Pons (tissue), 1 donor: ENCODE measurements around the gene ATP10A.
A peak's percentile ranks its signal among the peaks of the same experiment; 100 is the strongest.
"Not testable (repeated sequence)": the region's sequence is repeated elsewhere in the genome, so short reads cannot be mapped to it uniquely, and the experiment has no call there.

Experiments used
- DNase-seq: peaks from one replicate; pipeline ENCODE4 v3.0.0-alpha.2; 2016; ENCODE audit warnings: low spot score

ATP10A gene

DNA sequence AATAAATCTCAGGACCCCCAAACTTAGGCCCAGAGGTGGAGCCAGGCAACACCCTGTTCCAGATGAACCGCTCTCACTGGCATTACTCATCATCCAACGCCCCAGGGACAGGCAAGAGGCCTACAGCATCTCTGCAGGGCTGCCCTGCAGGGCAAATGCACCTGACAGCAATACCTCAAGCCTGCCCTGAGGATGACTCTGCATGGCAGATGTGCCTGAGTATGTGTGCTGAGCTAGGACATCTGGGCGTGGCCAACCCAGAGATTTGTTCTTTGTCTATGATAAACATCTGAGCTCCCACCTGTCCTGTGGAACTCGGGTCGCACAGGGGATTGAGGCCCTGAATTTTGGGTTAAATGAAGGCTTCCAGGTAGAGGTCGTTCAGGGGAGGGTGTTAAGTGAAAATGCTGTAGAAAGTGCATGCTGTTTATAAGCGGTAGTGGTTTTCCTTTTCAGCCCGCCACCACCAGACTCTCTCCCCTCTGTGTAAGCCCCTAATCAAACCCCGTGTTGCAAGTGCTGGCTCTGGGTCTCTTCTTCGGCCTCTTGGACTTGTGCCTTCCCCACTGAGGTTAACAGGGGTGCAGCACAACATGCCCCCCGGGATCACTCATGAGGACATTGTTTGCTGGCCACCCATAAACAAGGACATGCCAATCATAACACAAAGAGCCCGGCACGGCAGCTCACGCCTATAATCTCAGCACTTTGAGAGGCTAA lies 92.3 kb downstream of the ATP10A start:
- DNase-seq: no peak

DNA sequence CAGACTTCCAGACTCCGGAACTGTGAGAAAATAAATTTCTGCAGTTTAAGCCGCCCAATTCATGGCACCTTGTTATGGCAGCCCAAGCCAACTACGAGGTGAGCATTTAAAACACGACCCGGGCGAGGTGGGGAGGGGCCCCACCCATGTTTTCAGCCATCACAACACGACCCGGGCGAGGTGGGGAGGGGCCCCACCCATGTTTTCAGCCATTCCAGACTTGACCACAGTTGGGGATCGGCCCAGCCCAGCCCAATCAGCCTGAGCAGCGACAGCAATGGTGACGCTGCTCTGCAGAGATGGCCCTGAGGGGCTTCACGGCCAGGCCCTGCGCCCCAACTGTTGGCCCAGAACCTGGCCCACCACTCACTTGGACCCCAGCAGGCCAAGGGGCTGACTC lies 93.1 kb downstream of the ATP10A start:
- DNase-seq: no peak

GRCh38 chr15:25768271-25768670 lies 94.9 kb downstream of the ATP10A start:
- no peak for DNase-seq

DNA sequence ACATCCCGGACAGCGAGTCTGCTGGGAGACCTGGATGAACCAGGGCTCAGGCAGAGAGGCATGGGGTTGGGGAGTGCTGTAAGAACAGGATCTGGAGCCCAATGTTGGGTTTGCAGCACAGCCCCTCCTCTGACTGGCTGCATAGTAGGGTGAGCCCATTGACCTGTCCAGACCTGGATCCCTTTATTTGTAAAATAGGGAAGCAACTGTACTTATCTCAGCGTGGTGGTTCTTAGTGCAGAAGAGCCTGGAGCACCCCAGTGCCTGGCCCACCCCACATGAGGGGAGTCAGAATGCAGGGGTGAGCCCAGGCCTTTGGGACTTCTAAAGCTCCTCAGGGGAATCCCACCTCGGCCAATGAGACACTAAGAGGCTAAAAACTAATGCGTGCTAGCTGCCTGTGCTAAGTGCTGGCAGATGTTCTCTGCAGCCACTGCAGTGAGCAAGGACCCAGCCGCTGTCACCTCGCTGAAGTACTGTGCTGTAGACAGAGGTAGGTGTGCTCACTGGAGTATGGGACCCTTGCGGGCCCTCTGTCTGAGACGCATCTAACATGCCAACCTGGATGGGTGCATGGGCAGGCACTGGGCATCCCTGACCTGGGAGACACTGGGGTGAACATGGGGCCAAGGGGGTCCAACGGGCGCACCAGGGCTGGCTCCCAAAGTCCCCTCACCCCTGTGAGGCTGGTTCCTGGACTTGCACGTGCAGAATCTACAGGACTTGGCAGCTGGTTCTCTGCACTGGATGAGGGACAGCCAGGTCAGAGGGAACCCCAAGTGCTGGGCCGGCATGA lies 95.6 kb downstream of the ATP10A start:
- DNase-seq: no peak

DNA sequence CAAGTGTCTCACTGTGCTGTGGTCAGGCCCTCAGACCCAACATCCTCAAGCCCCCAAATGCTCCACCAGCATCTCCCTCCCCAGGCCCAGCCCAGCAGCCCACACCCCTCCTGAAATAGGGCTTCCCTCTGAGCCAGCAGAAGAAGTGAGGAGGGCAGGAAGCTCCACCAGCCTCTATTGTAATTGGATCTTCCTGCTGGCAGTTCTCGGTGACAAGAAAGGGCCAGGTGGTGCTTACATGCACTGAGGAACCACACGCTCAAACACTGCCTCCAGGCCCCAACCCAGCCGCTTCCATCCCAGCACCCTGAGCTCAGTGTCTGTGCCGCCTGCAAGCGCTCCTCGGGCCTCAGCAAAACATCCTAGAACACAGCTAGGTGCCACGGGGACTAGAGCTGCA lies 96.7 kb downstream of the ATP10A start:
- DNase-seq: no peak

- no peak for DNase-seq
These were observed 98.0 kb downstream of the ATP10A start for GRCh38 chr15:25764980-25765735.

DNA sequence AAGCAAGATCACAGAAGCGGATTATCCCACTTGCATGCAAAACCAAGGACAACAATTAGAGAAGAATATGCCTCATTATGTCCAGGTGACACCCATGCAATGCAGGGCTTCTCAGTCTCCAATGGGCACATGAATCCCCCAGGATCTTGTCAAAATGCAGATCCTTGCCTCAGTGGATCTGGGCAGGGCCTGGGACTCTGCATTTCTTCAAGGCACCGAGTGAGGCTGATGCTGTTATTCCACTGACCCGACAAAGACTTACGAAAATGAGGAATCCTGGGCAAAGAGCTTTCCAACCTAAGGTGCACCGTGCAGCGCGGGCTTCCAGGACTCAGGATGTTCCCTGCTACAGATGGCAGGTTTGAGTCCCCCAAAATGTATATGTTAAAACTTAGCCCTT lies 99.2 kb downstream of the ATP10A start:
- no peak for DNase-seq

DNA sequence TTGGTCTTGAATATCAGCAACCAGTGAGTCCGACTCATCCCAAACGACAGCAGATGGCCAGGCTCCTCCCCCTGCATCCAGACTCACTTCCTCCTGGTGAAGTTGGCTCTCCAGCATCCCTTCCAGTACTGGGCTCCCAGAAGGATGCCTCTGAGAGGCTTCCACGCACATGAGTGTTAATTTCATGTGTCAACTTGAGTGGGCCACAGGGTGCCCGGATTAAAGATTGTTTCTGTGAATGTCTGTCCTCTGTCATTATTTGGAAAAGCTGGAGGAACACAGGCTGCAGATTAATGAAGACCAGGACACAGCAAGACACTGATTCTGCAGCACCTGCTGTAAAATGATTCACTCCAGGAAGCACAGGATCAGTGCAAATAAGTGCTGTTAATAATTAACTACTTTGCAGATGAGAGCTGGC lies 99.8 kb downstream of the ATP10A start:
- DNase-seq: no peak

DNA sequence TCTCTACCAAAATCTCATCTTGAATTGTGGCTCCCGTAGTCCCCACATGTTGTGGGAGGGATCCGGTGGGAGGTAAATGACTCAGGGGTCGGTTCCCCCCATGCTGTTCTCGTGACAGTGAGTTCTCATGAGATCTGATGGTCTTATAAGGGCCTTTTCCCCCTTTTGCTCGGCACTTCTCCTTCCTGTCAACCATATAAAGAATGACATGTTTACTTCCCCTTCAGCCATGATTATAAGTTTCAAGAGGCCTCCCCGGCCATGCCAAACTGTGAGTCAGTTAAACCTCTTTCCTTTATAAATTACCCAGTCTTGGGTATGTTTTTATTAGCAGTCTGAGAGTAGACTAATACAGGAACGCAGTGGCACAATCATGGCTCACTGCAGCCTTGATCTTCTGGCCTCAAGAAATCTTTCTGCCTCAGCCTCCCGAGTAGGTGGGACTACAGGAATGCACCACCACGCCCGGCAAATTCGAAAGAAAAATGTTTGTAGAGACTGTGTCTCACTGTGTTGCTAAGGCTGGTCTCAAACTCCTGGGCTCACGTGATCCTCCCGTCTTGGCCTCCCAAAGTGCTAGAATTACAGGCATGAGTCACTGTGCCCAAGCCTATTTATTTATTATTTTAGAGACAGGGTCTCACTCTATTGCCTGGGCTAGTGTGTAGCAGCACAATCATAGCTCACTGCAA lies 101.0 kb downstream of the ATP10A start:
- DNase-seq: no peak

- no peak for DNase-seq
These were observed 103.7 kb downstream of the ATP10A start for GRCh38 chr15:25759421-25759820.

GRCh38 chr15:25758612-25759011 lies 104.5 kb downstream of the ATP10A start:
- not testable (repeated sequence) for DNase-seq

- DNase-seq: no peak
These were observed 119.4 kb downstream of the ATP10A start for GRCh38 chr15:25743548-25744275.

DNA sequence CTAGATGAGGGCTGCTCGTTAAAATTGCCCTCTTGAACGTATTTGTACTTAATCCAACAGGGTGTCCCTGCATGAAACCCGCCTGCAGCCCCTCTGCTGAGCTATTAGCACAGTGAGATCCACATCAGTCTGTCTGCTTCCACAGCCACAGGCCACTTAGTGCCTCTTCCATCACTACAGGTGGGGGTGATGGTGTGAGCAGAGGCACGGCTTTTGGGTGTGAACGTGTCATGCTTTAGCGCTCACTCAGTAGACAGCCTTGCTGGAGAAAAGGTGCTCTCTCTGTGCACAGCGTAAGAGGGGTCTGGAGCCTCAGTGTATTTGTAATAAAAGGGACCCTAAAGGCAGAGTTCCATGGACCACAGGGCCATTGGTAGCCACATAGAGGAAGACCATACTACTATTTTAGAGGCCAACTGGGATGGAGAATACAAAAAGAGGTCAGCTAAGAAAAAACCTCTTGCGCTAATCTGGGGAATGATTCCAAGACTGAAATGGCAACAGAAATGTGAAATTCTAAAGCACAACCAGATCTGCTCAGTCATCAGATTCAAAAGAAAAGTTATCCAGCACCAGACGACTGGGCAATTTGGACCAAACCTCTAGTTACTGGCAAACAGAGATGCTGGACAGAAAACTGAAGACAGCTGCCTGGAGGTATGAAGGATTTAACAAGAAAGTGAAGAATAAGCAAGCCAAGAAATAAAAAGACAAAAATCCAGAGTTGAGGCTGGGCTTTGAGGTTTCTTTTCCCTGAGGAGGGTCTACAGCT lies 120.2 kb downstream of the ATP10A start:
- DNase-seq: no peak

DNA sequence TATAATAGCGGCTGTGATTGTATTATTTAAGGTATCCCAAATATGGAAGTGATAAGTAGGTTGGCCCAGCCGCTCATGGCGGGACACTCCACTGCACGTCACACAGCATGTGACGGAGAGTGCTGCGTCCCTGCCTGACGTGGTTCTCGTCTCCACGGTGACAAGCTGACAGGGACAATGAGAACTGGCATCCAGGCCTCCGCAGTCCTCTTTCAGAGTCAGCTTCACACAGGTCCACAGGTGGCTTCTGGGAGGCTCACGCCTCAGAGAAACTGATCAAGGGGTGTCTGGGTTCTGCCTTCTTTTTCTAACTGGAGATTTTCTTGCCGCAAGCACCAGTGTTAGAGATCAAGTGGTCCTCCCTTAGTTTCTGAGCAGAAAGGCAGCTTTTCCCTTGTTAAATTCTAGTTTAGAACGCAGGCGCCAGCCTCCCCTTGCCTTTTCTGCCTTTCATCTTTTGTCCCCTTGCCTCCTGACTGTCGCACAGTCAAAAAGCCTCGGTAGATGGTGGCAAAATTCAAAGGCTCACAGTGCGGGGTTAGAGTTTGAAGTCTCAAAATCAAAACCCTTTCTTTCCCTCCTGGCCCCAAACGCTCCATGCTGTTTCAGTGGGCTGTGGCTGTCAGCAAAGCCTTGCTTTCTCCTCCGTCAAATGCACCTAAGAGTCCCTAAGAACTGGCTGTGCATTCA lies 120.9 kb downstream of the ATP10A start:
- no peak for DNase-seq

GRCh38 chr15:25741256-25741580 lies 121.9 kb downstream of the ATP10A start:
- DNase-seq: no peak

GRCh38 chr15:25740383-25741255 lies 122.5 kb downstream of the ATP10A start:
- no peak for DNase-seq

DNA sequence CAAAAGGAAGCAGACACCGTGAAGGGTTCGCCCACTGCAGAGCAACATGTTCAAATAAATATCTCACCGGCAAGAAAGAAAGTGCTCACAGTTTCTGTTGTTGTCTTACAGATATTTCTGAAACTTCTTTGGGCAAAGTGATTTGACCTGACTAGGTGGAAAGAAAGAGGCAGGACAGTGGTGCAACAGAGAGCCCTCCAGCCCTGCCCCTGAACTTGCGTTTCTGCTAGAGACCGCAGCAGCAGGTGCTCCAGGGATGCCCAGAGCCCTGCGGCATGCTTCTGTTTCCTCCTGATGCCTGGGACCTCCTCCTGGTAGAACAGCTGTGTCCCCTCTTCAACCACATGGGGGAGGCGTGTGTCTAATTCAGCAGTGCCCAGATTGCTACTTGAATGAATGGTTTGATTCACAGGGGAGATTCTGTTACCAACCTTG lies 123.4 kb downstream of the ATP10A start:
- peak; percentile 21 for DNase-seq

DNA sequence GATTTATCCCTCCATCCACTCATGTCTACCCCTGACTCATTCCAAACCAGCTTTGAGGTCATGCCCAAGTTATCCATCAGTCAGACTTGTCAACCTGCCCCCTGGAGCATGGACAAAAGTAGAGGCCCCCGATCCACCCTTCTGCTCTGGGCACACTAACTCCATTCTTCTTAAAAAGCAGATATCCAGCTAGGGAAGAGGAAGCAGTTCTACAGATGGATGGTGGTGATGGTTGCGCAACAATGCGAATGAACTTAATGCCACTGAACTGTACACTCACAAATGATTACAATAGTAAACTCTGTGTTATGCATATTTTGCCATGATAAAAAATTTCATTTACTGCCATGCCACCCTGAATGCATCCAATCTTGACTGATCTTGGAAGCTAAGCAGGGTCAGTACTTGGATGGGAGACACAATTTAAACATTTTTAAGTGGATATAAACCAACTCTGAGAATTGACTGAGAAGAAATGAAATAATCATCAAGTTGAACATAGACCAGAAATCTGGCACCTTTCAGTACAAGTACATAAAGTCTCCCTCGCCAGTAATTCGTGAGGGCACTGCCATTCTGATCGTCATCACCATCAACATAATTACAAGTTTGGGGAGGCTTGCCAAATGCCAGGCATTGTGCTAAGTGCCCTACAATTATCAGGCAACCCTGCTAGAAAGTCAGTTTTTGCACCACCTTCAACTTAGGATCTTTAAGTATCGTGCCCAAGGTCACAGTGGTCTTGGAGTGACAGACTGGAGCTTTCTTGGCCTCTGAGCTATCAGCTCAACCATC lies 124.8 kb downstream of the ATP10A start:
- DNase-seq: no peak
